Measurements from ENCODE around the gene HSP90AA1.

The HSP90AA1 gene

DNA sequence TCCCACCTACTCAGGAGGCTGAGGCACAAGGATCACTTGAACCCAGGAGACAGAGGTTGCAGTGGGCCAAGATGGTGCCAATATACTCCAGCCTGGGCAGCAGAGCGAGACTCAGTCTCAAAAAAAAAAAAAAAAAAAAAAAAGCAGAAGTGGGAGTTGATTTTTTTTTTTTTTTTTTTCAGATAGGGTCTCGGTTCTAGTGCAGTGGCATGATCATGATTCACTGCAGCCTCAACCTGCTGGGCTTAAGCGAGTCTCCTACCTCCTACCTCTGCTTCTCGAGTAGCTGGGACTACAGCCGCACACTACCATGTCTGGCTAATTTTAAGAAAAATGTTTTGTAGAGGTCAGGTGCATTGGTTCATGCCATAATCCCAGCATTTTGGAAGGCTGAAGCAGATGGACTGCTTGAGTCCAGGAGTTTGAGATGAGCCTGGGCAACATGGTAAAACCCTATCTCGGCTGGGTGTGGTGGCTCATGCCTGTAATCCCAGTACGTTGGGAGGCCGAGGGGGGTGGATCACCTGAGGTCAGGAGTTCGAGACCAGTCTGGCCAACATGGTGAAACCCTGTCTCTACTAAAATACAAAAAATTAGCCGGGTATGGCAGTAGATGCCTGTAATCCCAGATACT is 16.3 kb upstream of the HSP90AA1 start:
- no peak for DNase-seq (ENCODE audit: low read depth)
- H3K4me3 ChIP-seq (ENCODE audit: low read length): no peak overlapping the region

DNA sequence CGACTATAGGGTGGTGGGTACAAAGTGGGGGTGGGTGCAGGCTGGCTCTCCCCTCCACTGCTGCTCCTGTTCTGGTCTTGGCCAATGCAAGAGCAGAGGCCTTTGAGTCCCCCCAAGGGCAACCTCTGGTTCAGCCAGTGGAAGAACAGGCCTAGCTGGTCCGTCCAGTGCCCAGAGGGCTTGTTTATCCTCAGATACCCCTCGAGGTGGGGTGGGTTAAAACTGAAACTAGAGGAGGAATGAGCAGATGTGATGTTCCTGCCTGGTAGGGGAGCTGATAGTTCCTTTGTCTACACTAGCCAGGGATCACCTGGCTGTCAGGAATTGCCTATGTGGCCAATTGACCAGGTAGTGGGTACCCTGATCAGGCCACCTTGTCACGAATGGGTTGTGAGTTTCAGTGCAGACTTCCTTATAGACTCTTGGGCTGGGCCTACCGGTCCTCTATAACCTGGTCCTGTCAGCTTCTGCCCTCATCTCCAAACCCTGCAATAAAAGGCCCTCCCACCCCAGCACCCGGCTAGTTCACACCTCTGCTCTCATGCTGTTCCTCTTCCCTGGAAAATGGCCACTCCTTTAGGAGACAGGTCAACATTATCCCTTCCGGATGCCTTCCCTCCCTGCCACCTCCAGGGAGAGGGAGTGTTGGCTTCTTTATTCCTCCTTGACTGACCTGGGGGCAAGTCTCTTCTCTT is 10.7 kb upstream of the HSP90AA1 start:
- TF ChIP-seq, protein P1, sequence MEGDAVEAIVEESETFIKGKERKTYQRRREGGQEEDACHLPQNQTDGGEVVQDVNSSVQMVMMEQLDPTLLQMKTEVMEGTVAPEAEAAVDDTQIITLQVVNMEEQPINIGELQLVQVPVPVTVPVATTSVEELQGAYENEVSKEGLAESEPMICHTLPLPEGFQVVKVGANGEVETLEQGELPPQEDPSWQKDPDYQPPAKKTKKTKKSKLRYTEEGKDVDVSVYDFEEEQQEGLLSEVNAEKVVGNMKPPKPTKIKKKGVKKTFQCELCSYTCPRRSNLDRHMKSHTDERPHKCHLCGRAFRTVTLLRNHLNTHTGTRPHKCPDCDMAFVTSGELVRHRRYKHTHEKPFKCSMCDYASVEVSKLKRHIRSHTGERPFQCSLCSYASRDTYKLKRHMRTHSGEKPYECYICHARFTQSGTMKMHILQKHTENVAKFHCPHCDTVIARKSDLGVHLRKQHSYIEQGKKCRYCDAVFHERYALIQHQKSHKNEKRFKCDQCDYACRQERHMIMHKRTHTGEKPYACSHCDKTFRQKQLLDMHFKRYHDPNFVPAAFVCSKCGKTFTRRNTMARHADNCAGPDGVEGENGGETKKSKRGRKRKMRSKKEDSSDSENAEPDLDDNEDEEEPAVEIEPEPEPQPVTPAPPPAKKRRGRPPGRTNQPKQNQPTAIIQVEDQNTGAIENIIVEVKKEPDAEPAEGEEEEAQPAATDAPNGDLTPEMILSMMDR (conservative IDR thresholded peaks at IDR 0.05; ENCODE audit: low read depth, low read length): no peak
- no peak for DNase-seq (ENCODE audit: low read depth)
- H3K4me3 ChIP-seq (ENCODE audit: low read length): no peak overlapping the region

More for the DNA sequence above, 16.3 kb upstream of the HSP90AA1 start:
- TF ChIP-seq, protein P1 (conservative IDR thresholded peaks at IDR 0.05; ENCODE audit: low read depth, low read length): no peak

- TF ChIP-seq, protein P1 (conservative IDR thresholded peaks at IDR 0.05; ENCODE audit: low read depth, low read length): peak; percentile 85
- H3K4me3 ChIP-seq (ENCODE audit: low read length): no peak overlapping the region
- no peak for DNase-seq (ENCODE audit: low read depth)
These were observed 9.8 kb upstream of the HSP90AA1 start for GRCh38 chr14:102096569-102097188.

DNA sequence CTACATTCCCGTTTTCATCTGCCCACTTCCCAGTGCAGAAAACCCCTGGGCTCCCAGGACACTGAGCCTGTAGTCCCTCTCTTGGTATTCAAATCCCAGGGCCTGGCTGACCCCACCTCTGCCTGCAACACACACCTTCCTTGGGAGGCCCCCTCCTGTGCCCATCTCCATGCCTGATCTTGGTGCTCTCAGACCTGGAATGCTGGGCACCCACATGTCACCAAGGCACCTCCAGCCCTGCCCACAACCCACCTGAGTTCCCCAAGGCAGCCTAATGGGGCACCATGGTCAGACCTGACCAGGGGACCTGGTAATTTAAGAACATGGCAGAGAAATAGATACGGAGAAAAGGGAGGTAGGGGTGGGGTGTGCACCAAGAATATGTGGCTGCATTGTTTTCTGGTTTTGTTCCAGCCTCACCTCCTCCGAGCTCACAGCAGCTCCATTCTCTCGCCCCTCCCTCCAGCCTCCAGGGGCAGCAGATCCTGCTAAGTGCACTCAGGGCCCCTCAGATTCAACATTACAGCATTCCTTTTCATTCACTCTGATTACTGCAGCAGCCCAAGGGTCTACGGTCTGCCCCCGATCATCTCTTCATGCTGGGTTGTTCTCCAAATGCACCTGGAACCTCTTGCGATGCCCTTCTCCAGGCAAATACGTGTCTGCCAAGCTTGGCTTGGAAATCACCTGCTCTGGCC is 9.2 kb upstream of the HSP90AA1 start:
- no peak for DNase-seq (ENCODE audit: low read depth)
- TF ChIP-seq, protein P1 (conservative IDR thresholded peaks at IDR 0.05; ENCODE audit: low read depth, low read length): peak; percentile 18
- no peak overlapping the region for H3K4me3 ChIP-seq (ENCODE audit: low read length)

- H3K4me3 ChIP-seq (ENCODE audit: low read length): no peak overlapping the region
- TF ChIP-seq, protein P1 (conservative IDR thresholded peaks at IDR 0.05; ENCODE audit: low read depth, low read length): no peak
- DNase-seq (ENCODE audit: low read depth): no peak
These were observed 8.5 kb upstream of the HSP90AA1 start for GRCh38 chr14:102095231-102095870.

DNA sequence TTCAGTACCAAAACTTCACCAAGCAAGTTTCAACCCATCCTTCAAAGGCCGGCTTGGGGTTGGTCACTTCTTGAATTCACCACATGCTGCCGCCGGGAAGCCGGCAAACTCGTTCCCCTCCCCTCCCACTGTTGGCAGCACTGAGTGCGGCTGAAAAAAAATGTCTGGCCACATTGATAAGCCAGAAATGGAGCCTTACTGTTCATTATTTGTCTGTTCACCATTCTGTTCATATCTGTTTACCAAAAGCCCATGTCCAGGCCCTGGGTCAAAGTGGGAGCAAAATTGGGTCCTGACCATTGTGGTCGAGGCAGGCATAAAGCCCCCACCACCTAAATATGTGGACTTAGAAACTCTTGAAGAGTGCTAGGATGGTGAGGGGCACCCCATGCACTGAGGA is 7.3 kb upstream of the HSP90AA1 start:
- no peak overlapping the region for H3K4me3 ChIP-seq (ENCODE audit: low read length)
- TF ChIP-seq, protein P1 (conservative IDR thresholded peaks at IDR 0.05; ENCODE audit: low read depth, low read length): no peak
- DNase-seq (ENCODE audit: low read depth): no peak

Measured in retinal pigment epithelial cell (primary cell).